IMR-90 (cell line): ENCODE results near the gene CFAP58. TPM values are rescaled to one million over a fixed set of nuclear protein-coding genes. Genes with fewer than 3 reads are reported as not detected.

Experiments used
- ATAC-seq: fragments of 200-7000 bp; cut with Tn5 transposase; 2 replicates; pipeline ENCODE4 v1.9.1; 2020; ENCODE audit warnings: low read depth, mild to moderate bottlenecking, moderate library complexity
- BruUV-seq: library from RNA; stranded (reverse); fragments of 400-500 nt; replicated peaks from 2 replicates; lab custom pipeline; 2021; lab: Mats Ljungman, UMichigan
- CTCF ChIA-PET: fragments of 300-600 bp; formaldehyde crosslinking; extraction: SDS; loops from one replicate; lab custom pipeline; 2021; ENCODE audit warnings: antibody characterized with exemption; lab: Yijun Ruan, JAX
- POLR2A ChIA-PET: fragments of 300-600 bp; sonication (Branson Sonifier 250); formaldehyde crosslinking; loops from one replicate; lab custom pipeline; 2022; ENCODE audit warnings: antibody characterized with exemption; ENCODE audit not compliant: unreplicated experiment; lab: Charles Lee
- DNase-seq: peaks from one replicate; pipeline ENCODE4 v3.0.0; 2013
- H2AFZ ChIP-seq: replicated peaks from 2 replicates; pipeline ENCODE3; 2013; ENCODE audit warnings: low read length, mild to moderate bottlenecking; ENCODE audit not compliant: poor library complexity
- H2AK5ac ChIP-seq: 2 replicates; pipeline ENCODE4 v1.6.1; 2013; ENCODE audit warnings: low read depth, low read length, inconsistent platforms
- H2AK9ac ChIP-seq: replicated peaks from 2 replicates; pipeline ENCODE3; 2013; ENCODE audit warnings: mild to moderate bottlenecking, low read depth, low read length, moderate library complexity; ENCODE audit not compliant: poor library complexity
- H2BK120ac ChIP-seq: 2 replicates; pipeline ENCODE4 v1.6.1; 2013; ENCODE audit warnings: low read depth, low read length, inconsistent platforms
- H2BK15ac ChIP-seq: 3 replicates; pipeline ENCODE4 v1.6.1; 2013; ENCODE audit warnings: low read depth, low read length, inconsistent platforms
- H2BK20ac ChIP-seq: 2 replicates; pipeline ENCODE4 v1.6.1; 2013; ENCODE audit warnings: low read depth, mild to moderate bottlenecking, inconsistent platforms, low read length, moderate library complexity
- H2BK5ac ChIP-seq: 2 replicates; pipeline ENCODE4 v1.6.1; 2013; ENCODE audit warnings: mild to moderate bottlenecking, low read depth, low read length, inconsistent platforms; ENCODE audit not compliant: poor library complexity, severe bottlenecking
- H3K14ac ChIP-seq: replicated peaks from 2 replicates; pipeline ENCODE4 v1.6.1; 2013; ENCODE audit warnings: low read depth, low read length, inconsistent platforms
- H3K18ac ChIP-seq: 2 replicates; pipeline ENCODE4 v1.6.1; 2013; ENCODE audit warnings: low read depth, low read length, control low read depth
- H3K23ac ChIP-seq: 2 replicates; pipeline ENCODE4 v1.6.1; 2013; ENCODE audit warnings: low read depth, low read length, inconsistent platforms
- H3K27ac ChIP-seq: 2 replicates; pipeline ENCODE4 v1.5.1; 2013; ENCODE audit warnings: mild to moderate bottlenecking, control low read depth, low read length; ENCODE audit not compliant: insufficient read depth
- H3K27me3 ChIP-seq: 2 replicates; pipeline ENCODE4 v1.6.1; 2013; ENCODE audit warnings: low read length; ENCODE audit not compliant: control insufficient read depth, insufficient read depth
- H3K36me3 ChIP-seq: 2 replicates; pipeline ENCODE4 v1.6.1; 2013; ENCODE audit warnings: low read length, mixed read lengths; ENCODE audit not compliant: control insufficient read depth, insufficient read depth
- H3K4ac ChIP-seq: 2 replicates; pipeline ENCODE4 v1.6.1; 2013; ENCODE audit warnings: low read depth, low read length, inconsistent platforms
- H3K4me1 ChIP-seq: 2 replicates; pipeline ENCODE4 v1.6.1; 2013; ENCODE audit warnings: low read length, mixed read lengths; ENCODE audit not compliant: control insufficient read depth, insufficient read depth
- H3K4me2 ChIP-seq: 2 replicates; pipeline ENCODE4 v1.6.1; 2013; ENCODE audit warnings: low read depth, mild to moderate bottlenecking, control low read depth, low read length, moderate library complexity
- H3K4me3 ChIP-seq: 2 replicates; pipeline ENCODE4 v1.5.1; 2013; ENCODE audit warnings: low read depth, mild to moderate bottlenecking, control low read depth, low read length, moderate library complexity; ENCODE audit not compliant: insufficient read depth
- H3K56ac ChIP-seq: 2 replicates; pipeline ENCODE4 v1.6.1; 2013; ENCODE audit warnings: low read length, inconsistent platforms; ENCODE audit not compliant: insufficient read depth; ENCODE audit errors: extremely low read depth
- H3K79me1 ChIP-seq, 2 experiments: 2 replicates each; pipeline ENCODE4 v1.6.1; 2013; ENCODE audit warnings: low read length in 2 of 2, inconsistent platforms in 1 of 2, low read depth in 1 of 2
- H3K9ac ChIP-seq: 2 replicates; pipeline ENCODE4 v1.6.1; 2013; ENCODE audit warnings: low read depth, low read length, control low read depth
- H3K9me1 ChIP-seq: 2 replicates; pipeline ENCODE4 v1.6.1; 2013; ENCODE audit warnings: low read length, inconsistent platforms; ENCODE audit not compliant: insufficient read depth
- H3K9me3 ChIP-seq: 2 replicates; pipeline ENCODE4 v1.6.1; 2013; ENCODE audit warnings: low read length; ENCODE audit not compliant: control insufficient read depth, insufficient read depth
- H4K20me1 ChIP-seq: 2 replicates; pipeline ENCODE4 v1.6.1; 2013; ENCODE audit warnings: low read length, inconsistent platforms; ENCODE audit not compliant: insufficient read depth
- H4K5ac ChIP-seq: 2 replicates; pipeline ENCODE4 v1.6.1; 2013; ENCODE audit warnings: mild to moderate bottlenecking, low read depth, low read length, control low read depth
- H4K8ac ChIP-seq, 2 experiments: 2 replicates each; pipeline ENCODE4 v1.6.1; 2013; ENCODE audit warnings: low read depth in 2 of 2, low read length in 2 of 2, control low read depth in 1 of 2, inconsistent platforms in 1 of 2
- H4K91ac ChIP-seq: 2 replicates; pipeline ENCODE4 v1.6.1; 2013; ENCODE audit warnings: low read depth, low read length, inconsistent platforms; ENCODE audit not compliant: insufficient read depth
- BHLHE40 ChIP-seq: fragments of 150-350 bp; IDR thresholded peaks from 2 replicates; pipeline ENCODE4 v1.6.1; 2016; ENCODE audit warnings: mild to moderate bottlenecking, low read depth, low read length
- CEBPB ChIP-seq: IDR thresholded peaks from 2 replicates; pipeline ENCODE4 v1.6.1; 2012; ENCODE audit warnings: low read depth, low read length, improper control_type of control experiment
- MAFK ChIP-seq: IDR thresholded peaks from 2 replicates; pipeline ENCODE4 v1.6.1; 2012; ENCODE audit warnings: low read depth, low read length, improper control_type of control experiment
- MAZ ChIP-seq: IDR thresholded peaks from 2 replicates; pipeline ENCODE4 v1.6.1; 2012; ENCODE audit warnings: low read depth, mild to moderate bottlenecking, low read length, improper control_type of control experiment, moderate library complexity, borderline replicate concordance
- NFE2L2 ChIP-seq: fragments of 150-350 bp; IDR thresholded peaks from 2 replicates; pipeline ENCODE4 v1.6.1; 2016; ENCODE audit warnings: low read depth, mild to moderate bottlenecking, low read length
- POLR2A ChIP-seq: IDR thresholded peaks from 2 replicates; pipeline ENCODE4 v1.6.1; 2012; ENCODE audit warnings: mild to moderate bottlenecking, low read depth, low read length
- RCOR1 ChIP-seq: IDR thresholded peaks from 2 replicates; pipeline ENCODE4 v1.6.1; 2012; ENCODE audit warnings: mild to moderate bottlenecking, low read length, improper control_type of control experiment; ENCODE audit not compliant: insufficient replicate concordance
- RFX5 ChIP-seq: IDR thresholded peaks from 2 replicates; pipeline ENCODE4 v1.8.0; 2012; ENCODE audit warnings: low read depth, mild to moderate bottlenecking, low read length, moderate library complexity
- SMC3 ChIP-seq: fragments of 150-350 bp; IDR thresholded peaks from 2 replicates; pipeline ENCODE4 v1.6.1; 2016; ENCODE audit warnings: low read depth, mild to moderate bottlenecking, antibody characterized with exemption, low read length, moderate library complexity
- USF2 ChIP-seq: fragments of 150-350 bp; IDR thresholded peaks from 2 replicates; pipeline ENCODE4 v1.6.1; 2017; ENCODE audit warnings: mild to moderate bottlenecking, antibody characterized with exemption, low read length, low read depth
- WGBS, 2 experiments: methylation state at CpG; one replicate each; pipeline versions ENCODE4 v1.1.5 to v1.1.7; 2013; ENCODE audit warnings: missing lambda C conversion rate in 2 of 2; ENCODE audit not compliant: insufficient read length in 1 of 2; ENCODE audit errors: extremely low coverage in 2 of 2; 5-methylcytosine and 5-hydroxymethylcytosine counted together
- dilution Hi-C: fragments of 300-500 bp; cut with HindIII; formaldehyde crosslinking; loops from one replicate; pipeline ENCODE4 v1.14.3; 2018; ENCODE audit warnings: low sequenced_read_pairs; ENCODE audit not compliant: unreplicated experiment
- in situ Hi-C: fragments of 300-500 bp; cut with MboI; formaldehyde crosslinking; loops from 3 replicates; pipeline ENCODE4 v1.14.3; 2019; ENCODE audit warnings: low sequenced_read_pairs, inconsistent platforms, mixed read lengths
- intact Hi-C: fragments of 100-400 bp; cut with micrococcal nuclease; formaldehyde crosslinking; loops from 2 replicates; pipeline ENCODE4 v1.10.0; 2022
- polyA plus RNA-seq, 3 experiments: library from polyadenylated mRNA; depleted of rRNA; stranded (reverse); fragments of >200 nt; gene quantifications; 2 replicates each; pipeline ENCODE4 v1.2.3, GENCODE V29; 2012; ENCODE audit warnings: low replicate concordance in 1 of 3
- total RNA-seq: library from RNA; depleted of rRNA; stranded (reverse); fragments of >200 nt; gene quantifications from 2 replicates; pipeline ENCODE4 v1.2.3, GENCODE V29; 2012
- TF ChIP-seq, protein P1 (sequence below): fragments of 150-350 bp; IDR thresholded peaks from 2 replicates; pipeline ENCODE4 v1.6.1; 2016; ENCODE audit warnings: low read depth, mild to moderate bottlenecking, low read length, moderate library complexity, borderline replicate concordance

The CFAP58 gene
- total and polyA plus RNA-seq, 2 of the 4 experiments (the other 2 are of a cell fraction), result 0.36 to 0.72 TPM

DNA sequence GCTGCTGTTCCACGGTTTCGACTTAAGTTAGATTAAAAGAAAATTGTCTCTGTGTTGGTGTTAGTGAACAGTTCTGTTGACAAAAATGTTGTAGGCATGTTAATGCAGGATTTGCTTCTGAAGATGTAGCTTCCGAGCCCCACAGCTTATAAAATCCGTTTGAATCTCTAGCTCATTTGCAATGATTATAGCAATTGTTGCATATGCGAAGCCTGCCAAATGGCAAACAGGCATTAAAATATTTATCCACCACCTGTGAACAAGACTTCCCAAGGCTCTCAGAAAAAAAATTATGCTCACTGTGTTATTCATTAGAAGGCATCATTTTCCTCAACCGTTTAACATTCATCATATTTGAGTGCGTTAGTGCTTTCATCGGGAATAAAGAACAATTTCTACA, 14.3 kb downstream of the CFAP58 start:
- CTCF ChIA-PET, result interaction anchor here (0.7 kb wide), 1 partner anchor 76 kb away, joined by 3 read pairs; no protein-coding TSS in a partner anchor
- H3K4ac ChIP-seq, result no peak overlapping the region
- H3K4me2 ChIP-seq, result no peak overlapping the region
- H3K4me1 ChIP-seq, result no peaks in the 10 kb centered on the region
- no peaks in the 10 kb centered on the region for H3K9me1 ChIP-seq
- no CpG with 5 or more reads among the region's 8 CpGs for WGBS, 2 experiments
- no TSS peak for BruUV-seq
- H3K36me3 ChIP-seq, result no peaks in the 10 kb centered on the region
- dilution Hi-C loops (no loop called here), intact Hi-C loops (no loop called here), in situ Hi-C loops (no loop called here)
- no peaks in the 10 kb centered on the region for H4K20me1 ChIP-seq
- H3K27me3 ChIP-seq, result 0 out of 2 replicates have a peak, but pooled peaks cover 2% of the 10 kb centered on the region
- H3K23ac ChIP-seq, result no peak overlapping the region
- H3K4me3 ChIP-seq, result no peak overlapping the region
- H3K27ac ChIP-seq, result no peak overlapping the region
- no peak overlapping the region for H2BK15ac ChIP-seq
- H3K18ac ChIP-seq, result no peak overlapping the region
- no peak overlapping the region for H4K5ac ChIP-seq
- TF ChIP-seq MAZ (no peak), MAFK (no peak), NFE2L2 (no peak), RFX5 (no peak), USF2 (no peak), CEBPB (no peak), SMC3 (no peak), POLR2A (no peak), BHLHE40 (no peak), RCOR1 (no peak)
- TF ChIP-seq, protein P1, sequence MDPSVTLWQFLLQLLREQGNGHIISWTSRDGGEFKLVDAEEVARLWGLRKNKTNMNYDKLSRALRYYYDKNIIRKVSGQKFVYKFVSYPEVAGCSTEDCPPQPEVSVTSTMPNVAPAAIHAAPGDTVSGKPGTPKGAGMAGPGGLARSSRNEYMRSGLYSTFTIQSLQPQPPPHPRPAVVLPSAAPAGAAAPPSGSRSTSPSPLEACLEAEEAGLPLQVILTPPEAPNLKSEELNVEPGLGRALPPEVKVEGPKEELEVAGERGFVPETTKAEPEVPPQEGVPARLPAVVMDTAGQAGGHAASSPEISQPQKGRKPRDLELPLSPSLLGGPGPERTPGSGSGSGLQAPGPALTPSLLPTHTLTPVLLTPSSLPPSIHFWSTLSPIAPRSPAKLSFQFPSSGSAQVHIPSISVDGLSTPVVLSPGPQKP, result no peak
- H2AFZ ChIP-seq, result no peak overlapping the region
- peaks cover 4% of the 10 kb centered on the region for H3K9me3 ChIP-seq
- H3K9ac ChIP-seq, result no peak overlapping the region
- H3K79me1 ChIP-seq, result no peaks in the 10 kb centered on the region
- H2BK20ac ChIP-seq, result no peak overlapping the region
- DNase-seq, result no peak
- no peak overlapping the region for H3K56ac ChIP-seq
- no peak overlapping the region for H2BK120ac ChIP-seq
- H3K14ac ChIP-seq, result no peak overlapping the region
- H2AK5ac ChIP-seq, result no peak overlapping the region
- no peak overlapping the region for H4K8ac ChIP-seq
- POLR2A ChIA-PET, result no interaction called here
- no peak for ATAC-seq
- H2BK5ac ChIP-seq, result no peak overlapping the region
- no peak overlapping the region for H2AK9ac ChIP-seq
- no peak overlapping the region for H4K91ac ChIP-seq
